Endodermal cell (in vitro differentiated cells): ENCODE data around the gene ACP3. TPM values are rescaled to one million over a fixed set of nuclear protein-coding genes. Genes with fewer than 3 reads are reported as not detected.
A peak's percentile ranks its signal among the peaks of the same experiment; 100 is the strongest.
"Not testable (repeated sequence)": the region's sequence is repeated elsewhere in the genome, so short reads cannot be mapped to it uniquely, and the experiment has no call there.

ENCODE experiments used
- DNase-seq: peaks from one replicate; pipeline ENCODE4 v3.0.0-alpha.2; 2017
- H3K27ac ChIP-seq: 2 replicates; pipeline ENCODE4 v1.5.1; 2013; ENCODE audit warnings: mild to moderate bottlenecking, low read depth, low read length, moderate library complexity
- H3K27me3 ChIP-seq: 2 replicates; pipeline ENCODE4 v1.6.1; 2013; ENCODE audit warnings: mild to moderate bottlenecking, low read length, moderate library complexity; ENCODE audit not compliant: insufficient read depth, control insufficient read depth, poor library complexity, severe bottlenecking
- H3K36me3 ChIP-seq: 2 replicates; pipeline ENCODE4 v1.7.0; 2013; ENCODE audit warnings: mild to moderate bottlenecking, low read length, moderate library complexity; ENCODE audit not compliant: control insufficient read depth, insufficient read depth
- H3K4me1 ChIP-seq: one replicate; pipeline ENCODE4 v1.7.0; 2013; ENCODE audit warnings: low read length; ENCODE audit not compliant: control insufficient read depth, insufficient read depth
- H3K4me3 ChIP-seq: 2 replicates; pipeline ENCODE4 v1.5.1; 2013; ENCODE audit warnings: mild to moderate bottlenecking, low read length, moderate library complexity
- H3K9ac ChIP-seq: 2 replicates; pipeline ENCODE4 v1.6.1; 2013; ENCODE audit warnings: mild to moderate bottlenecking, low read length, moderate library complexity; ENCODE audit not compliant: poor library complexity, severe bottlenecking; ENCODE audit errors: extremely low read depth
- H3K9me3 ChIP-seq: 2 replicates; pipeline ENCODE4 v1.6.1; 2013; ENCODE audit warnings: mild to moderate bottlenecking, low read length, moderate library complexity; ENCODE audit not compliant: control insufficient read depth
- H3K27ac Mint-ChIP-seq: 2 replicates; pipeline ENCODE4 v1.8.0; 2020; ENCODE audit warnings: mixed read lengths
- H3K27me3 Mint-ChIP-seq: 2 replicates; pipeline ENCODE4 v1.8.0; 2021; ENCODE audit warnings: mild to moderate bottlenecking, mixed read lengths; ENCODE audit not compliant: insufficient read depth
- H3K36me3 Mint-ChIP-seq: 2 replicates; pipeline ENCODE4 v1.8.0; 2020; ENCODE audit warnings: low read depth, mixed read lengths
- H3K4me1 Mint-ChIP-seq: 2 replicates; pipeline ENCODE4 v1.8.0; 2020; ENCODE audit warnings: mixed read lengths
- H3K4me3 Mint-ChIP-seq: 2 replicates; pipeline ENCODE4 v1.8.0; 2020; ENCODE audit warnings: mild to moderate bottlenecking, moderate library complexity, mixed read lengths
- H3K9me3 Mint-ChIP-seq: 2 replicates; pipeline ENCODE4 v1.8.0; 2020; ENCODE audit warnings: mild to moderate bottlenecking, mixed read lengths
- CTCF ChIP-seq: fragments of 200-600 bp; sonication (generic); conservative IDR thresholded peaks from 2 replicates; pipeline ENCODE4 v1.5.0; 2021; ENCODE audit warnings: antibody characterized with exemption, mild to moderate bottlenecking
- WGBS, 2 experiments: methylation state at CpG; one replicate each; pipeline versions ENCODE4 v1.1.5 to v1.1.7; 2013; ENCODE audit warnings: missing lambda C conversion rate in 2 of 2, mixed read lengths in 1 of 2; ENCODE audit not compliant: insufficient coverage in 1 of 2, insufficient read length in 1 of 2; 5-methylcytosine and 5-hydroxymethylcytosine counted together
- total RNA-seq, 2 donors: library from RNA; stranded (reverse); fragmentation: NEBNext Ultra II Directional in 1 of 2; extraction: Animal tissue kit (Norgen Biotek cat#: 25700) in 1 of 2; gene quantifications; 2 replicates in 1 of 2; 3 replicates in 1 of 2; pipeline ENCODE4 v1.2.1, GENCODE V29; 2021

ACP3 gene
- total RNA-seq, 2 donors from 2014 or later, result 17.0 to 24.6 TPM

GRCh38 chr3:132362329-132362728, 45.1 kb downstream of the ACP3 start:
- DNase-seq, result no peak
- H3K9me3 Mint-ChIP-seq, result no peaks in the 10 kb centered on the region
- Histone ChIP-seq H3K9me3 (no peaks in the 10 kb centered on the region), H3K9ac (no peak overlapping the region), H3K27me3 (no peaks in the 10 kb centered on the region), H3K4me1 (no peaks in the 10 kb centered on the region), H3K4me3 (no peak overlapping the region), H3K27ac (no peak overlapping the region), H3K36me3 (no peaks in the 10 kb centered on the region)
- no peaks in the 10 kb centered on the region for H3K27me3 Mint-ChIP-seq
- no peaks in the 10 kb centered on the region for H3K36me3 Mint-ChIP-seq
- no peak overlapping the region for H3K27ac Mint-ChIP-seq
- H3K4me1 Mint-ChIP-seq, result peaks cover 4% of the 10 kb centered on the region
- WGBS, 2 experiments, result 87 to 93% methylated on average over 2 of the region's 2 CpGs
- H3K4me3 Mint-ChIP-seq, result no peak overlapping the region
- no peak for TF ChIP-seq CTCF

GRCh38 chr3:132368515-132368914, 51.3 kb downstream of the ACP3 start:
- Mint-ChIP-seq H3K4me1 (no peaks in the 10 kb centered on the region), H3K36me3 (no peaks in the 10 kb centered on the region), H3K9me3 (peaks cover 4% of the 10 kb centered on the region), H3K27me3 (no peaks in the 10 kb centered on the region), H3K27ac (no peak overlapping the region), H3K4me3 (no peak overlapping the region)
- Histone ChIP-seq H3K36me3 (no peaks in the 10 kb centered on the region), H3K27ac (no peak overlapping the region), H3K9me3 (no peaks in the 10 kb centered on the region), H3K4me3 (no peak overlapping the region), H3K9ac (no peak overlapping the region), H3K4me1 (no peaks in the 10 kb centered on the region), H3K27me3 (no peaks in the 10 kb centered on the region)
- no peak for TF ChIP-seq CTCF
- no peak for DNase-seq
- WGBS, 2 experiments, result 81 to 97% methylated on average over 2 of the region's 2 CpGs

GRCh38 chr3:132368962-132369361, 51.8 kb downstream of the ACP3 start:
- no peaks in the 10 kb centered on the region for H3K36me3 Mint-ChIP-seq
- no peak for DNase-seq
- no peaks in the 10 kb centered on the region for H3K27me3 Mint-ChIP-seq
- no peak overlapping the region for H3K27ac ChIP-seq
- H3K9me3 ChIP-seq, result no peaks in the 10 kb centered on the region
- H3K4me1 ChIP-seq, result no peaks in the 10 kb centered on the region
- no peak for TF ChIP-seq CTCF
- no peak overlapping the region for H3K27ac Mint-ChIP-seq
- H3K27me3 ChIP-seq, result no peaks in the 10 kb centered on the region
- no peaks in the 10 kb centered on the region for H3K36me3 ChIP-seq
- H3K4me3 ChIP-seq, result no peak overlapping the region
- no peak overlapping the region for H3K4me3 Mint-ChIP-seq
- H3K9me3 Mint-ChIP-seq, result peaks cover 4% of the 10 kb centered on the region
- H3K9ac ChIP-seq, result no peak overlapping the region
- H3K4me1 Mint-ChIP-seq, result no peaks in the 10 kb centered on the region

- H3K9me3 Mint-ChIP-seq, result peaks cover 26% of the 10 kb centered on the region
- H3K27me3 Mint-ChIP-seq, H3K36me3 ChIP-seq, H3K4me1 Mint-ChIP-seq, H3K27ac ChIP-seq, H3K27me3 ChIP-seq, DNase-seq, H3K4me1 ChIP-seq, H3K36me3 Mint-ChIP-seq: not testable (repeated sequence)
- peak overlapping the region; percentile 86 for H3K4me3 Mint-ChIP-seq
- Histone ChIP-seq H3K9me3 (peaks cover 12% of the 10 kb centered on the region), H3K9ac (peak overlapping the region; percentile 41), H3K4me3 (peak overlapping the region; percentile 78)
- WGBS, 2 experiments, result 54 to 68% methylated on average over 23 to 25 of the region's 25 CpGs
- peak overlapping the region; percentile 99 for H3K27ac Mint-ChIP-seq
Measured at GRCh38 chr3:132376945-132377354, 59.7 kb downstream of the ACP3 start.
